ENCODE results near the gene ZNF814.
"Not testable (repeated sequence)": the region's sequence is repeated elsewhere in the genome, so short reads cannot be mapped to it uniquely, and the experiment has no call there.

ZNF814 gene

GRCh38 chr19:57816652-57817051 lies 72.2 kb downstream of the ZNF814 start:
- no peak for DNase-seq (ENCODE audit: low spot score)

- no peak for DNase-seq (ENCODE audit: low spot score)
Observed at GRCh38 chr19:57815247-57816075, 73.4 kb downstream of the ZNF814 start.

- DNase-seq (ENCODE audit: low spot score): peak; percentile 85
Observed at GRCh38 chr19:57814505-57815246, 74.2 kb downstream of the ZNF814 start, which contains the start of gene ZNF552. Gene ZNF552, minus strand, starts transcription at chr19:57814913. Its CDS starts 170 bp downstream, at chr19:57814743.

- DNase-seq (ENCODE audit: low spot score): no peak
Observed at GRCh38 chr19:57813919-57814504, 74.8 kb downstream of the ZNF814 start.

GRCh38 chr19:57812975-57813820 lies 75.6 kb downstream of the ZNF814 start:
- not testable (repeated sequence) for DNase-seq (ENCODE audit: low spot score)

- no peak for DNase-seq (ENCODE audit: low spot score)
Observed at GRCh38 chr19:57812226-57812625, 76.6 kb downstream of the ZNF814 start.

- DNase-seq (ENCODE audit: low spot score): peak; percentile 47
Observed at GRCh38 chr19:57810410-57811295, 78.2 kb downstream of the ZNF814 start.

- no peak for DNase-seq (ENCODE audit: low spot score)
Observed at GRCh38 chr19:57807541-57807940, 81.3 kb downstream of the ZNF814 start.

GRCh38 chr19:57803594-57804325 lies 85.1 kb downstream of the ZNF814 start:
- no peak for DNase-seq (ENCODE audit: low spot score)

- no peak for DNase-seq (ENCODE audit: low spot score)
Observed at GRCh38 chr19:57803265-57803593, 85.6 kb downstream of the ZNF814 start.

GRCh38 chr19:57802269-57802668 lies 86.6 kb downstream of the ZNF814 start:
- no peak for DNase-seq (ENCODE audit: low spot score)

GRCh38 chr19:57800696-57801095 lies 88.1 kb downstream of the ZNF814 start:
- no peak for DNase-seq (ENCODE audit: low spot score)
